ENCODE data around the gene SH3RF1.

SH3RF1 gene

GRCh38 chr4:169167957-169168858 lies 102.5 kb downstream of the SH3RF1 start:
- DNase-seq (ENCODE audit: low read depth in 3 of 3, low spot score in 1 of 3) = no peak

- DNase-seq (ENCODE audit: low read depth in 3 of 3, low spot score in 1 of 3) = no peak
Observed at GRCh38 chr4:169164669-169165415, 105.9 kb downstream of the SH3RF1 start.

DNA sequence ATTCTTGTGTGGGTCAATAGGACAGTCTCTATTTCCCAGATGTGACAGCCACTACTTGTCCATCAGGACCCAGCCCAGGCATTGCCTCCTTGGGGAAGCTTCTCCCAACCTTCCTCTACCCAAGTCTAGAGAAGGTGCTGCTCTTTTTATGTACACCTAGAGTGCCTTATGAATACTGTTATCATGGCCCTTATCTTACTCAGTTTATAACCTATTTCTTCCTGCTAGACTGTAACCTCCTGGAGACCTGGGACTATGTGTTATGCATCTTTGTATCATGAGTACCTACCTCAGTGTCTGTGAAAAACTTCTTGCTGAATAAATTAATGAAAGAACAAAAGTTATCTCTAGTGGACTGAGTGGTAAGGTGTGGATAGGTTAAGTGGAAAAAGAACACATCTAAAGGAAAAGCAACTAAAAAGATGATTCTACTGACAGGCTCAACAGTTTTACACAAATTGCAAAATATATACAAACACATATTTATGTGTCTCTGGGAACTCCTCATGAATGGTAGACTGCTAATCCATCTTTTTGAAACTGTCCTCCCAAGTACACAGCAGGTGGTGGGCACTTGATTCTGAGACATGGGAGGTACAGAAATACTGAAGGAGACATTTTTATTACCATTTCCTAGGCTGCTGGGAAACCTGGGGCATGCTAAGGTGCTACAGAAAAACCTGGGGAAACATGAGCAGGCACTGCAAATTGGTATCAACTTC lies 106.6 kb downstream of the SH3RF1 start:
- DNase-seq (ENCODE audit: low read depth in 3 of 3, low spot score in 1 of 3) = no peak

GRCh38 chr4:169163495-169163894 lies 107.3 kb downstream of the SH3RF1 start:
- DNase-seq (ENCODE audit: low read depth in 3 of 3, low spot score in 1 of 3) = no peak

DNA sequence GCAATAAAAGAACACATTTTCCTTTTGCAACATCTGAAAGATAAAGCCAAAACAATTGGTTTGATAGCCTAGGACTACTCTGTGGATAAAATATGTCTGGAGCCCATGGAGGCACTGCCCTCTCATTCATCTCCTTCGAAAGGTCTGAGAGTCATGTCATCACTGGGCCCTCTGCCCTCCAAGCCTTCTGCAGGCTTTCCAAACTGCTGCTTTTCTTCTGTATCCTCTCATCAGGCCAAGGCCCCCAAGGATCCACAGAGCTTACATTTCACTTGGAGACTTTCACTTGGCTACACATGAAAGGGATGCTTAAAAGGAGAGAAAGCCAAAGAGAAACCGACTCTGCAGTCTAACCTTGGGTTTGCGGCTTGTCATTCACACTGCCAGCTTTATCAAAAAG lies 109.9 kb downstream of the SH3RF1 start:
- DNase-seq (ENCODE audit: low read depth in 3 of 3, low spot score in 1 of 3) = no peak

GRCh38 chr4:169159624-169160171 lies 111.1 kb downstream of the SH3RF1 start:
- no peak for DNase-seq (ENCODE audit: low read depth in 3 of 3, low spot score in 1 of 3)

- no peak for DNase-seq (ENCODE audit: low read depth in 3 of 3, low spot score in 1 of 3)
Observed at GRCh38 chr4:169158861-169159260, 111.9 kb downstream of the SH3RF1 start.

DNA sequence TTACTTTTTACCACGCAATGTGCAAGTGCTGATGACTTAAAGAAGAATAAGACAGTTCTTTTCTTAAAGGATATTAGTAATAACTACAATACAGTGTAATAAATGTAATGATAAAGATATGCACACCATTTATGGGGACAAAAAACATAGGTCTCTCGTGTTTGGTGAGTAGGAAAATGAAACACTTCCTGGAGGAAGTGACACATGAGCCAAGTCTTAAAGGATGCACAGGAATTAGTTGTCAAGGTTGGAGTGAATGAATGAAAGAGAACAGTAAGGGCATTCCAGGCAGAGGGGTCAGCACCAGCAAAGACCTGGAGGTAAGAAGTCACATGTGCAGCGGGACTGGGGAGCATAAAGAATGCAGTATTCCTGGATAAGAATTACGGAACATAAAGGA lies 112.7 kb downstream of the SH3RF1 start:
- no peak for DNase-seq (ENCODE audit: low read depth in 3 of 3, low spot score in 1 of 3)

GRCh38 chr4:169156392-169156791 lies 114.4 kb downstream of the SH3RF1 start:
- DNase-seq (ENCODE audit: low read depth in 3 of 3, low spot score in 1 of 3) = no peak

- no peak for DNase-seq (ENCODE audit: low read depth in 3 of 3, low spot score in 1 of 3)
Observed at GRCh38 chr4:169154121-169154520, 116.6 kb downstream of the SH3RF1 start.

GRCh38 chr4:169153481-169154087 lies 117.2 kb downstream of the SH3RF1 start:
- no peak for DNase-seq (ENCODE audit: low read depth in 3 of 3, low spot score in 1 of 3)

GRCh38 chr4:169152899-169153298 lies 117.9 kb downstream of the SH3RF1 start:
- DNase-seq (ENCODE audit: low read depth in 3 of 3, low spot score in 1 of 3) = no peak

GRCh38 chr4:169152098-169152497 lies 118.7 kb downstream of the SH3RF1 start:
- DNase-seq (ENCODE audit: low read depth in 3 of 3, low spot score in 1 of 3) = no peak

DNA sequence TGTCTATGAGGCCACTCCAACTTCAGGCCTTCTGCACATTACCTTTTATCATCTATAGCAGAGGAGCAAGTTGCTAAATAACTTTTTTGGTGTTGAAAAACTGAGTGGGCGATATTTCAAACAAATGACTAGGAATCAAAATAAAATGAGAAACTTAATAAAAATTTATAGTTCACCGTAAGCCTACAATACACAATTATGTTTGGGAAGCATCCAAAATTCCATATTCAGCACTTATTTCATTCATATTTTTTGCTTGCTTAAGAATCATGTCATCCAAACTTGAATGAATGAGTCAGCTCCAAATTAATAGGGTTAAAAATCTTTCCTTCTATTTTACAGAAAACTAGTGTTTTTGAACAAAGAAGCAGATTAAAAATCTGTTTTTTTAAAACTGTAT lies 119.1 kb downstream of the SH3RF1 start:
- no peak for DNase-seq (ENCODE audit: low read depth in 3 of 3, low spot score in 1 of 3)

- no peak for DNase-seq (ENCODE audit: low read depth in 3 of 3, low spot score in 1 of 3)
Observed at GRCh38 chr4:169150806-169151205, 120.0 kb downstream of the SH3RF1 start.

DNA sequence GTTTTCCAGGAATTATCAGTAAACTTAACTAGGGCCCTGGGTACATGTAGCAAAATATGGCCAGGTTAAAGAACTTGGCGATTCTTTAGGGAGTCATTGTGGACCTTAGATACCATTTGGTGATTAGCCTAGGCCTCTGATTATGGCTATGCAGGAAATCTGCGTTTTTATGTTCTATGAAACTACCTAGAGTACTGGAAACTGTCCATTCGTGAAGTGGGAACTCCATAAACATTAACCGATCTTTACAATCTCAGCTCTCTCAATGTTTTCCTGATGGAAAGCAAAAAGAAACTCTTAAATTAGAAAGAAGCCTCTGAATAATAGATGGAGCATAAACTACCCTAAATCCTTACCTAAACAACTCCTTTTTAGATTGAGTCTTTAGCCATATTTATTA lies 121.9 kb downstream of the SH3RF1 start:
- no peak for DNase-seq (ENCODE audit: low read depth in 3 of 3, low spot score in 1 of 3)

GRCh38 chr4:169147191-169147590 lies 123.6 kb downstream of the SH3RF1 start:
- DNase-seq (ENCODE audit: low read depth in 3 of 3, low spot score in 1 of 3) = no peak

DNA sequence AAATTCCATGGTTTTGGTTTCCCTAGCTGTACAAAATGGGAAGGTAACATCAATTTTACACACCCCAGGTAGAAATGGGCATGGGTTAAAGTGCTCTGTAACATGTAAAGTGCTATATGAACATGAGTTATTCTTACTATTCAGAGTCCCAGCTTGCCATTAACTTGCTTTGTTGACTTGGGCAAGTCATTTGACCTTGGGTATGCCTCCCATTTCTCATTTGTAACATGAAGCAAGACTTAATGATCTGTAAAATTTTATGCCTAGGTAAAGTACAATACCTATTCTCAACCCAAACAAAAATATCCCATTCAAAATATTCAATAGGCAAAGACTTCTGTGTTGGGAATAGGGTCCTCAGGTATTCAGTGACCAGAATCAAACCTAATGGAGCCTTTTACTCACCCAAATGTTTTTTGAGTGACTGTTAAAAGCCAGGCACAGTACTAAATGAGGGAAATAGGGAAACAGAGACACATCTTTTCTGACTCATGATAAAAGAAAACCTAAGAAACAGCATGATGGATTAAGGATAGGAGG lies 126.6 kb downstream of the SH3RF1 start:
- no peak for DNase-seq (ENCODE audit: low read depth in 3 of 3, low spot score in 1 of 3)

- no peak for DNase-seq (ENCODE audit: low read depth in 3 of 3, low spot score in 1 of 3)
Observed at GRCh38 chr4:169143335-169143734, 127.4 kb downstream of the SH3RF1 start.

DNA sequence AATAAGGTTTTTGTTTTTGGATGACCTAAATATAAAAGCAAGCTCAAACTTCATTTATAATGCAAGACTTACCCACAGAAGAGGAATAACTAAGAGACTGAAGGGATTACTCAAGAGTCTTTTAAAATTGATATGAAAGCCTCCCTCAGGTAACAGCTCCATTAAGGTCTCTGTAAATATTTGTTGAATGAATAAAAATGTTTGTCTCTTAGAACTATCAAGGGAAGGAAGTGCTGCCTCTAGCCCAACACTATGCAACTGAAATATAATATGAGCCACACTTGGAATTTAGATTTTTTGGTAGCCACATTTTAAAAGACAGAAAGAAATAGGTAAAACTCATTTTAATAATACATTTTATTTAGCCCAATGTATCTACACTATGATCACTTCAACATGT lies 127.8 kb downstream of the SH3RF1 start:
- DNase-seq (ENCODE audit: low read depth in 3 of 3, low spot score in 1 of 3) = no peak

- no peak for DNase-seq (ENCODE audit: low read depth in 3 of 3, low spot score in 1 of 3)
Observed at GRCh38 chr4:169142391-169142790, 128.4 kb downstream of the SH3RF1 start.

Measured in stimulated activated CD4-positive, alpha-beta T cell treated with anti-CD3 and anti-CD28 coated beads, TNF-alpha, amount 100 ng/mL, for 1 hour (primary cell).